Endothelial cell of umbilical vein (primary cell): ENCODE data around the gene ADGRD1.

Source experiments
- EZH2 ChIP-seq: IDR thresholded peaks from 2 replicates; pipeline ENCODE4 v1.6.1; 2012; ENCODE audit warnings: borderline replicate concordance, low read depth, mild to moderate bottlenecking, moderate library complexity, low read length, inconsistent platforms; ENCODE audit not compliant: severe bottlenecking
- GATA2 ChIP-seq: IDR thresholded peaks from 2 replicates; pipeline ENCODE4 v1.7.0; 2011; ENCODE audit warnings: low read depth, mild to moderate bottlenecking, moderate library complexity, mixed read lengths, low read length; ENCODE audit not compliant: insufficient read length, insufficient read depth
- JUN ChIP-seq: IDR thresholded peaks from 2 replicates; pipeline ENCODE4 v1.6.1; 2011; ENCODE audit warnings: borderline replicate concordance, low read depth; ENCODE audit not compliant: insufficient read length, insufficient read depth
- MYC ChIP-seq: IDR thresholded peaks from one replicate; pipeline ENCODE4 v1.6.1; 2011; ENCODE audit warnings: mild to moderate bottlenecking, low read depth, low read length
- POLR2A ChIP-seq: IDR thresholded peaks from 2 replicates; pipeline ENCODE4 v1.6.1; 2012; ENCODE audit warnings: low read depth, mild to moderate bottlenecking, control low read depth, low read length
- POLR2AphosphoS5 ChIP-seq: IDR thresholded peaks from 2 replicates; pipeline ENCODE4 v1.6.1; 2012; ENCODE audit warnings: low read depth, mild to moderate bottlenecking, control low read depth, low read length, moderate library complexity; ENCODE audit not compliant: insufficient read depth
- TF ChIP-seq, protein P1 (sequence below), 2 donors: IDR thresholded peaks; 1 replicate in 1 of 2; 2 replicates in 1 of 2; pipeline ENCODE4 v1.5.1; 2011; ENCODE audit warnings: low read length in 2 of 2, mild to moderate bottlenecking in 2 of 2, moderate library complexity in 2 of 2, control low read depth in 1 of 2, inconsistent platforms in 1 of 2, low read depth in 1 of 2; ENCODE audit not compliant: insufficient read depth in 1 of 2; ENCODE audit errors: extremely low read depth in 1 of 2
- TF ChIP-seq, protein P2 (sequence below): IDR thresholded peaks from 2 replicates; pipeline ENCODE4 v1.6.1; 2011; ENCODE audit not compliant: insufficient read depth, insufficient read length

DNA sequence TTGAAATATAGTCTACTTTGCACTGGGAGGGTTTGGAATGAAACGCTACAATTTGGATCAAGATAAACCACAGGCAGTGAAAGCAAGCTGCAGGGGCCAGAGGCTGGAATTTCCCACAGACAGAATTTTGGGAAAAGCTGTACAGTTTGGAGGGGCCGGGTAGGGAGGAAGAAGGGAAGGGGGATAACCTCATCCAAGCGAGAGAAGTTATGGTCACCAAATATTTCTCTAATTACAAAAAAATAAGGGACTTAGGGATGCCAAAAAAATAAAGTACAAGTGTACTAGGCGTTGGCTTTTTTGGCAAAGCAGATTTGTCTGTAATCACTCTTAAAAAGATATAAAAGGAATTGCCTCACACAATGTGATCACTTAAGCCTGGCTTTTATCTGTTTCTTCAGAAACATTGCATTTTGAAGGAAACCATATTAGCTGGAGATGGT is 31.2 kb upstream of the ADGRD1 start:
- TF ChIP-seq, protein P1, sequence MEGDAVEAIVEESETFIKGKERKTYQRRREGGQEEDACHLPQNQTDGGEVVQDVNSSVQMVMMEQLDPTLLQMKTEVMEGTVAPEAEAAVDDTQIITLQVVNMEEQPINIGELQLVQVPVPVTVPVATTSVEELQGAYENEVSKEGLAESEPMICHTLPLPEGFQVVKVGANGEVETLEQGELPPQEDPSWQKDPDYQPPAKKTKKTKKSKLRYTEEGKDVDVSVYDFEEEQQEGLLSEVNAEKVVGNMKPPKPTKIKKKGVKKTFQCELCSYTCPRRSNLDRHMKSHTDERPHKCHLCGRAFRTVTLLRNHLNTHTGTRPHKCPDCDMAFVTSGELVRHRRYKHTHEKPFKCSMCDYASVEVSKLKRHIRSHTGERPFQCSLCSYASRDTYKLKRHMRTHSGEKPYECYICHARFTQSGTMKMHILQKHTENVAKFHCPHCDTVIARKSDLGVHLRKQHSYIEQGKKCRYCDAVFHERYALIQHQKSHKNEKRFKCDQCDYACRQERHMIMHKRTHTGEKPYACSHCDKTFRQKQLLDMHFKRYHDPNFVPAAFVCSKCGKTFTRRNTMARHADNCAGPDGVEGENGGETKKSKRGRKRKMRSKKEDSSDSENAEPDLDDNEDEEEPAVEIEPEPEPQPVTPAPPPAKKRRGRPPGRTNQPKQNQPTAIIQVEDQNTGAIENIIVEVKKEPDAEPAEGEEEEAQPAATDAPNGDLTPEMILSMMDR (IDR thresholded peaks at IDR 0.05; ENCODE audit: extremely low read depth in 1 of 2, insufficient read depth in 1 of 2, low read depth in 1 of 2, low read length in 2 of 2): no peak
- TF ChIP-seq, protein P2, sequence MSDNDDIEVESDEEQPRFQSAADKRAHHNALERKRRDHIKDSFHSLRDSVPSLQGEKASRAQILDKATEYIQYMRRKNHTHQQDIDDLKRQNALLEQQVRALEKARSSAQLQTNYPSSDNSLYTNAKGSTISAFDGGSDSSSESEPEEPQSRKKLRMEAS: no peak
- TF ChIP-seq POLR2A: no peak
- TF ChIP-seq POLR2AphosphoS5: no peak
- TF ChIP-seq GATA2: no peak
- no peak for TF ChIP-seq MYC
- no peak for TF ChIP-seq JUN
- no peak for TF ChIP-seq EZH2
